T-cell (primary cell): ENCODE data around the gene SRSF4. TPM values are rescaled to one million over a fixed set of nuclear protein-coding genes. Genes with fewer than 3 reads are reported as not detected.

Experiments
- total RNA-seq, 35 experiments: library from RNA in 6 of 35; stranded (reverse) in 6 of 35; fragments of 120-200 nt in 1 of 35; gene quantifications; one replicate each; pipeline versions ENCODE4 v1.2.1 to v1.2.4 and lab custom pipeline; 2013 to 2026

SRSF4 gene
- total RNA-seq, 5 donors from 2014 or later (not counting 1 experiment from before 2014, with no cell fraction given): 76.0 to 90.4 (median 78.9) TPM

Other genes with a start within 250 kb of the SRSF4 start
- gene TMEM200B, start 58.0 kb downstream of the SRSF4 start, total RNA-seq: under 1 TPM in 3 of 5 donors, not detected in 2; 0.12 to 0.16 (median 0.16) TPM
- 10 to 100 TPM in 4 of 5 donors, 1 to 10 TPM in 1; 9.5 to 17.8 (median 17.3) TPM for gene MECR, start 49.0 kb upstream of the SRSF4 start, total RNA-seq
- gene PTPRU, start 54.6 kb upstream of the SRSF4 start, total RNA-seq: under 1 TPM in 3 of 5 donors, not detected in 2; 0.13 to 0.82 (median 0.33) TPM